Ectodermal cell (in vitro differentiated cells): ENCODE results near the gene MAML2.

Source experiments
- H3K27ac ChIP-seq: 2 replicates; pipeline ENCODE4 v1.7.0; 2013; ENCODE audit warnings: mild to moderate bottlenecking, low read depth, low read length; ENCODE audit not compliant: insufficient read depth, poor library complexity, severe bottlenecking
- H3K27me3 ChIP-seq: 2 replicates; pipeline ENCODE4 v1.7.0; 2013; ENCODE audit warnings: mild to moderate bottlenecking, low read length; ENCODE audit not compliant: insufficient read depth, control insufficient read depth, poor library complexity, severe bottlenecking
- H3K36me3 ChIP-seq: one replicate; pipeline ENCODE4 v1.7.0; 2013; ENCODE audit warnings: low read length; ENCODE audit not compliant: control insufficient read depth, insufficient read depth
- H3K4me1 ChIP-seq: one replicate; pipeline ENCODE4 v1.7.0; 2013; ENCODE audit warnings: low read length; ENCODE audit not compliant: control insufficient read depth, insufficient read depth
- H3K4me3 ChIP-seq: 2 replicates; pipeline ENCODE4 v1.7.0; 2013; ENCODE audit warnings: low read depth, low read length, control low read depth; ENCODE audit not compliant: insufficient read depth
- H3K9me3 ChIP-seq: 2 replicates; pipeline ENCODE4 v1.7.0; 2013; ENCODE audit warnings: mild to moderate bottlenecking, low read length, moderate library complexity; ENCODE audit not compliant: control insufficient read depth
- WGBS, 2 experiments: methylation state at CpG; one replicate each; pipeline ENCODE4 v1.1.7; 2013; ENCODE audit warnings: missing lambda C conversion rate in 2 of 2; 5-methylcytosine and 5-hydroxymethylcytosine counted together

The MAML2 gene

GRCh38 chr11:96329855-96330510, 13.0 kb downstream of the MAML2 start:
- no peaks in the 10 kb centered on the region for H3K27me3 ChIP-seq
- no peak overlapping the region for H3K4me3 ChIP-seq
- no peaks in the 10 kb centered on the region for H3K36me3 ChIP-seq
- H3K9me3 ChIP-seq, result no peaks in the 10 kb centered on the region
- H3K4me1 ChIP-seq, result peaks cover 4% of the 10 kb centered on the region
- no peak overlapping the region for H3K27ac ChIP-seq
- WGBS, 2 experiments, result 93 to 96% methylated on average over 3 of the region's 3 CpGs

DNA sequence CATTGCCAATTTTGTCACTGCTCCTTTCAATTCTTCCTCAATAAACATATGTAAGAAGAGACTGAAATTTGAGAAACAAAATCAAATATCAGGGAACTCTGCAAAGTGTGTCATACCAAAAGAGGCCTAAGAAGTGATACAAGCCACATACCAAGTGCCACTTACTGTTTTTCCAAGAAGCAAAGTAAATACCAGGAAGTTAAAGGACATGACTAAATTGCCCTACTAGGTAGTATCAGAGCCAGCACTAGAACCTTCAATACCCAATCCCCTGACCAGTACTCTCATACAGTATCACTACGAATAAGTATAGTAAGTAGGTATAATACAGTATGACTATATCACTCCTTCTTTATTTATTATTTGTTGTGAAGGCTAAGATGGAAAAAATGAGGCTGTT, 13.6 kb downstream of the MAML2 start:
- no peaks in the 10 kb centered on the region for H3K36me3 ChIP-seq
- H3K27ac ChIP-seq, result no peak overlapping the region
- peaks cover 4% of the 10 kb centered on the region for H3K4me1 ChIP-seq
- no peaks in the 10 kb centered on the region for H3K9me3 ChIP-seq
- WGBS, 2 experiments, result no CpG with 5 or more reads among the region's 1 CpG
- no peaks in the 10 kb centered on the region for H3K27me3 ChIP-seq
- no peak overlapping the region for H3K4me3 ChIP-seq

DNA sequence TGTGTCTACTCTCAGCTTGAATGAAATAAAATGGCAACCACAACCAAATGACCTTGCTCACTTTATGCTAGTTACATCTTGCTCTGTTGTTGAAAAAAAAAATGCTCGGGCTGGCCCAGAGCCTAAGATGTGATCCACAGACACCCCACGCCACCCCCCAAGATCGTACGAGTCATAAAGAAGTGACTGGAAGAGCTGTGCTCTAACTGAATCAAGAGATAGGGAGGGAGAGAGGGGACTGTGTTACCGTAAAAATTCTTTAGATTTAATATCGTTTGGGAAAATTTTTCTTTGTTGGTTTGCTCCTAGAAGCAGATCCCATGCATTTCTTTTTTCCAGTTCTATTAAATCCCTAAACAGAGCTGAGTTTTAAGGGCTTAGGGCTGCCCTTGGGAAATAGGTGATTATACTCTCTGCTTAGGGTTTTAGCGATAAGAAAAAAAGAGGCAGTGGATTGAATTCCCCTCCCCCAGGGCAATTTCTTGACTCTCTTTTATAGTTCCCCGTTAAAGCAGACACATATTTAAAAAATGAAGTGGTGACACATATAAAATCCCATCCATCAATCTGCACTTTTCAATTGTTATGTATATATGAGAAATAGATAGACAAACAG, 14.5 kb downstream of the MAML2 start:
- Histone ChIP-seq H3K9me3 (no peaks in the 10 kb centered on the region), H3K4me1 (peaks cover 4% of the 10 kb centered on the region), H3K27ac (no peak overlapping the region), H3K4me3 (no peak overlapping the region), H3K36me3 (no peaks in the 10 kb centered on the region), H3K27me3 (no peaks in the 10 kb centered on the region)
- WGBS, 2 experiments, result 86 to 96% methylated on average over 6 to 7 of the region's 8 CpGs

- Histone ChIP-seq H3K27me3 (no peaks in the 10 kb centered on the region), H3K4me1 (no peaks in the 10 kb centered on the region), H3K9me3 (no peaks in the 10 kb centered on the region), H3K36me3 (no peaks in the 10 kb centered on the region), H3K27ac (no peak overlapping the region), H3K4me3 (no peak overlapping the region)
- 74 to 84% methylated on average over 5 to 6 of the region's 7 CpGs for WGBS, 2 experiments
These were observed 16.0 kb downstream of the MAML2 start for GRCh38 chr11:96326959-96327358.

DNA sequence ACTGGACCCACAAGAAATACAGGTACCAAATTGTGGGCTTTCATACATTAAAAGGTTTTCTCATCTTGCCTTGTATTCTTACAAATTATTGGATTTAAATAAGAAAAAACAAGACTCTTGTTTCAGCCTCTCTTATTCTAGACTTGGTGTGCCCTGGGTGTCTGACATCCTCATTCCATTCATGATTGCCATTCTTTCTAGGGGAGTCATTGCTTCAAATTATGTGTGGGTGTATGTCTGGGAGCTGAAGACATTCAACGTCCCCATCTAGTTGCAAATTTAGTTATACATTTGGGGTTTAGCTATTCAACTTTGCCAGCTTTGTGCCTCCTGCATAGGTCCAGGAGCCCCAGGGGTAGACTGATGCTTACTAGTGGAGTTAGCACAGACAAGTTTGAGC, 18.1 kb downstream of the MAML2 start:
- H3K4me3 ChIP-seq, result no peak overlapping the region

GRCh38 chr11:96323642-96323985, 19.4 kb downstream of the MAML2 start:
- WGBS, 2 experiments, result 92 to 95% methylated on average over 6 of the region's 6 CpGs
- H3K4me3 ChIP-seq, result no peak overlapping the region
- H3K27ac ChIP-seq, result no peak overlapping the region
- no peaks in the 10 kb centered on the region for H3K4me1 ChIP-seq
- no peaks in the 10 kb centered on the region for H3K27me3 ChIP-seq
- no peaks in the 10 kb centered on the region for H3K9me3 ChIP-seq
- H3K36me3 ChIP-seq, result no peaks in the 10 kb centered on the region

More for the DNA sequence above, 18.1 kb downstream of the MAML2 start:
- no peaks in the 10 kb centered on the region for H3K27me3 ChIP-seq
- WGBS, 2 experiments, result 60 to 71% methylated on average over 1 of the region's 1 CpG
- H3K9me3 ChIP-seq, result no peaks in the 10 kb centered on the region
- H3K27ac ChIP-seq, result no peak overlapping the region
- no peaks in the 10 kb centered on the region for H3K36me3 ChIP-seq
- no peaks in the 10 kb centered on the region for H3K4me1 ChIP-seq

DNA sequence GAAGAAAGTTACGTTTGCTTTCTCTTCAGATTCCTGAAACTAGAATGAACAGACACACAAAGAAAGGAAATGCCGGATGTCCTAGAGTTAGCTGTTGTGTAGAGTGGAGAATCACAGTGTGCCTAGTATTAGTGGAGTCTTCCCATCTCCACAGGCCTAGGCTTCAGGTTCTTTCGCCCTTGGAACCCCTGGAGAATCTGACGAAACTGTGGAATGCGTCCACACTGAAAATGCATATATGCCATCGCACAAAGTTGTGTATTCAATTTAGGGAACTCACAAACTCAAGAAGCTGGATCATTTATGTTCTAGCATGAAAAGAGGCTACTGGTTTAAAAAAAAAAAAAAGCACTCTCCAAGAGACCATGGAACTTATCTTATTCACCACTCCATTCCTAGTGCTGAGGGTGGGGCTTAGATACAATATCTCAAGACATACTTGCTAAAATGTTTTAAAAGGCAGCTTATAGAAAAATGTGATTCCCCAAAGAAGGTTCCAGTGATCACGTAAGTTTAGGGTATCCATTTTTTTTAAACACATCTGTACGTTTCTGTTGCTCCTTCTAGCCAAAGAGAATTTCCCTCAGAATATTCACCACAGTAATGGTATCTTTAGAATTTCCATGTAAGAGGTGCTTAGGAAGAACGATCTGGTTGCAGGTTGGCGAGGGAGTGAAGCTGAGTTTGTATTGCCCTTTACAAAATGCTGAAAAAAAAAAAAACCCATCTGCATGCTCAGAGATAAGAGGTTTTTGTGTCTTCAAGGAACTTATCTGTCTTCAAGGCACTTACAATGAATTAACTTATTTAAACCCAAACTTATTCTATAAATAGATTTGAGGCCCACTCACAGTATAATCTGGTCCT, 20.0 kb downstream of the MAML2 start:
- Histone ChIP-seq H3K27me3 (no peaks in the 10 kb centered on the region), H3K4me1 (no peaks in the 10 kb centered on the region), H3K9me3 (no peaks in the 10 kb centered on the region), H3K4me3 (no peak overlapping the region), H3K27ac (no peak overlapping the region), H3K36me3 (no peaks in the 10 kb centered on the region)
- 93 to 95% methylated on average over 8 to 10 of the region's 10 CpGs for WGBS, 2 experiments

- 95 to 96% methylated on average over 5 of the region's 5 CpGs for WGBS, 2 experiments
- H3K27me3 ChIP-seq, result no peaks in the 10 kb centered on the region
- no peaks in the 10 kb centered on the region for H3K4me1 ChIP-seq
- H3K4me3 ChIP-seq, result no peak overlapping the region
- no peaks in the 10 kb centered on the region for H3K9me3 ChIP-seq
- no peaks in the 10 kb centered on the region for H3K36me3 ChIP-seq
- no peak overlapping the region for H3K27ac ChIP-seq
These were observed 21.9 kb downstream of the MAML2 start for GRCh38 chr11:96321091-96321490.

- no peaks in the 10 kb centered on the region for H3K4me1 ChIP-seq
- WGBS, 2 experiments, result 83 to 97% methylated on average over 1 to 2 of the region's 2 CpGs
- no peak overlapping the region for H3K27ac ChIP-seq
- H3K9me3 ChIP-seq, result no peaks in the 10 kb centered on the region
- no peak overlapping the region for H3K4me3 ChIP-seq
- H3K36me3 ChIP-seq, result no peaks in the 10 kb centered on the region
- no peaks in the 10 kb centered on the region for H3K27me3 ChIP-seq
These were observed 22.9 kb downstream of the MAML2 start for GRCh38 chr11:96319898-96320656.

DNA sequence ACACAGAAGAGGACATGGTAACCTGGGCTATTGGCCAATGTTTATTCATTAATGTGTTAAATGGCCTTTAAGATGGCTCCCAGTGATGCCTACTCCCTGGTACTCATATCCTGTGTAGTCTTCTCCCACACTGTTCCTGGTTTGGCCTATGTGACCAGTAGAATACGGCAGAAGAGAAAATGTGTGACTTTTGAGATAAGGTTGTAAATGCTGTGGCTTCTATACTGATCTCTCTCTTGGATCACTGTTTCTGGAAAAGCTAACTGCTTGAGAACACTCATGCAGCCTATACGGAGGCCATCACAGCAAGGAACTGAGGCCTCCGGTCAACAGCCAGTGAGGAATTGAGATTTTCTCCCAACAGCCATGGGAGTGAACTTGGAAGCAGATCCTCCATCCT, 24.1 kb downstream of the MAML2 start:
- Histone ChIP-seq H3K27ac (no peak overlapping the region), H3K4me1 (no peaks in the 10 kb centered on the region), H3K9me3 (no peaks in the 10 kb centered on the region), H3K36me3 (no peaks in the 10 kb centered on the region), H3K27me3 (no peaks in the 10 kb centered on the region), H3K4me3 (no peak overlapping the region)
- 89 to 93% methylated on average over 3 of the region's 3 CpGs for WGBS, 2 experiments
